Endothelial cell of umbilical vein (primary cell): Measurements from ENCODE around the gene POM121C.
"Not testable (repeated sequence)": the region's sequence is repeated elsewhere in the genome, so short reads cannot be mapped to it uniquely, and the experiment has no call there.

Experiments used
- EZH2 ChIP-seq: IDR thresholded peaks from 2 replicates; pipeline ENCODE4 v1.6.1; 2012; ENCODE audit warnings: borderline replicate concordance, low read depth, mild to moderate bottlenecking, moderate library complexity, low read length, inconsistent platforms; ENCODE audit not compliant: severe bottlenecking
- FOS ChIP-seq: IDR thresholded peaks from 2 replicates; pipeline ENCODE4 v1.6.1; 2011; ENCODE audit warnings: mild to moderate bottlenecking, low read length, moderate library complexity, borderline replicate concordance; ENCODE audit not compliant: insufficient read depth
- POLR2A ChIP-seq: IDR thresholded peaks from 2 replicates; pipeline ENCODE4 v1.6.1; 2012; ENCODE audit warnings: low read depth, mild to moderate bottlenecking, control low read depth, low read length
- POLR2AphosphoS5 ChIP-seq: IDR thresholded peaks from 2 replicates; pipeline ENCODE4 v1.6.1; 2012; ENCODE audit warnings: low read depth, mild to moderate bottlenecking, control low read depth, low read length, moderate library complexity; ENCODE audit not compliant: insufficient read depth
- TF ChIP-seq, protein P1 (sequence below), 2 donors: IDR thresholded peaks; 1 replicate in 1 of 2; 2 replicates in 1 of 2; pipeline ENCODE4 v1.5.1; 2011; ENCODE audit warnings: low read length in 2 of 2, mild to moderate bottlenecking in 2 of 2, moderate library complexity in 2 of 2, control low read depth in 1 of 2, inconsistent platforms in 1 of 2, low read depth in 1 of 2; ENCODE audit not compliant: insufficient read depth in 1 of 2; ENCODE audit errors: extremely low read depth in 1 of 2
- TF ChIP-seq, protein P2 (sequence below): IDR thresholded peaks from 2 replicates; pipeline ENCODE4 v1.6.1; 2011; ENCODE audit not compliant: insufficient read depth, insufficient read length

DNA sequence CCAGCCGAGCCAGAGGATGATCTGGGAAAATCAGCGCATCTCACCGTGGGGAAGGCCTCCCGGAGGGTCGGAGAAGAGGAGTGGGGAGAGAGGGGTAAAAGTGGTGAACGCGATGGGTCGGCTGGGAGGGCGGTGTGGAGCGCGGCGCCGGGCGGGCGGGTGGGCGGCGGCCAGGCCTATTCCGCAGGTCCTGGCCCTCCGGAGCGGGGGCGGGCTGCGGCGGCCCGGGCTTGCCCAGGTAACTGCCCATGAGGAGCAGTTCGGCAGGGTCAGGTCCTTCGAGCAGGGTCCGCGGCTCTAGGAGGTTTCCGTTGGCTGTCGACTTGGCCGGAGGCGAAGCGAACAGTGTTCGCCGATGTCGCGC is 44.0 kb downstream of the POM121C start:
- TF ChIP-seq EZH2, POLR2A, POLR2AphosphoS5, FOS: not testable (repeated sequence)
- TF ChIP-seq, protein P1, sequence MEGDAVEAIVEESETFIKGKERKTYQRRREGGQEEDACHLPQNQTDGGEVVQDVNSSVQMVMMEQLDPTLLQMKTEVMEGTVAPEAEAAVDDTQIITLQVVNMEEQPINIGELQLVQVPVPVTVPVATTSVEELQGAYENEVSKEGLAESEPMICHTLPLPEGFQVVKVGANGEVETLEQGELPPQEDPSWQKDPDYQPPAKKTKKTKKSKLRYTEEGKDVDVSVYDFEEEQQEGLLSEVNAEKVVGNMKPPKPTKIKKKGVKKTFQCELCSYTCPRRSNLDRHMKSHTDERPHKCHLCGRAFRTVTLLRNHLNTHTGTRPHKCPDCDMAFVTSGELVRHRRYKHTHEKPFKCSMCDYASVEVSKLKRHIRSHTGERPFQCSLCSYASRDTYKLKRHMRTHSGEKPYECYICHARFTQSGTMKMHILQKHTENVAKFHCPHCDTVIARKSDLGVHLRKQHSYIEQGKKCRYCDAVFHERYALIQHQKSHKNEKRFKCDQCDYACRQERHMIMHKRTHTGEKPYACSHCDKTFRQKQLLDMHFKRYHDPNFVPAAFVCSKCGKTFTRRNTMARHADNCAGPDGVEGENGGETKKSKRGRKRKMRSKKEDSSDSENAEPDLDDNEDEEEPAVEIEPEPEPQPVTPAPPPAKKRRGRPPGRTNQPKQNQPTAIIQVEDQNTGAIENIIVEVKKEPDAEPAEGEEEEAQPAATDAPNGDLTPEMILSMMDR (IDR thresholded peaks at IDR 0.05; ENCODE audit: extremely low read depth in 1 of 2, insufficient read depth in 1 of 2, low read depth in 1 of 2, low read length in 2 of 2): not testable (repeated sequence)
- TF ChIP-seq, protein P2, sequence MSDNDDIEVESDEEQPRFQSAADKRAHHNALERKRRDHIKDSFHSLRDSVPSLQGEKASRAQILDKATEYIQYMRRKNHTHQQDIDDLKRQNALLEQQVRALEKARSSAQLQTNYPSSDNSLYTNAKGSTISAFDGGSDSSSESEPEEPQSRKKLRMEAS: not testable (repeated sequence)
